GM04504 (cell line): ENCODE measurements around the gene AFG1L.
"Not testable (repeated sequence)": the region's sequence is repeated elsewhere in the genome, so short reads cannot be mapped to it uniquely, and the experiment has no call there.

ENCODE experiments used
- DNase-seq: peaks from one replicate; pipeline ENCODE4 v3.0.0-alpha.2; 2012; ENCODE audit warnings: low read depth

Gene AFG1L

DNA sequence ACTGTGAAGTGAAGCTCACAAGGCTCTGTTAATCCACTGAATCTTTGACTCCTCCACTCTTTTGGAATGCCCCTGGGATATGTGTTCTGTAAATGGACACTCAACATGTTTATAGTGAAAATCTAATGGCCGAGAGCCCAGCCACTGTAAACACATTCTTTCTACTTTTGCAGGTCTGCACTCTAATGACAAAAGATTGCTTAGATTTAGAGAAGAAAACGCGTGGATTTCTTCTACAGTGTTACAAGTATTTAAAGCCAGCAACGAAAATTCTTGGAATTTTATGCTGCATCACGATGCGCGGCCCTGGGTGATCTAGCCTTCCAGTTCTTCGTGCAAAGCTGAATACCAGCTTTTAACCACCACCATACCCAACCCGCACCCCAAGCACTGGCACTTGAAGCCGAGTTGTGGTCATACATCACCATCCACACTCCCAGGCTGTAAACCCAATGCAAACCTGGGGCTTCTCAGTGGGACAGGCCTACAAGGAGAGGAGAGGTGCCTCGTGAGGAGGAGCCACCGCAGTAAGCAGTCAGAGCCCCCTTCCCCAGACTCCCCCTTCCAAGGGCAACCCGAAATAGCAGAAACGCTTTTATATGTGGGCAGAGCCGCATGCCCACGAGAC lies 262.1 kb downstream of the AFG1L start:
- DNase-seq, result no peak

- peak; percentile 32 for DNase-seq
Observed at GRCh38 chr6:108557494-108558371, 262.9 kb downstream of the AFG1L start.

GRCh38 chr6:108558372-108559096 lies 263.7 kb downstream of the AFG1L start:
- peak; percentile 96 for DNase-seq

DNA sequence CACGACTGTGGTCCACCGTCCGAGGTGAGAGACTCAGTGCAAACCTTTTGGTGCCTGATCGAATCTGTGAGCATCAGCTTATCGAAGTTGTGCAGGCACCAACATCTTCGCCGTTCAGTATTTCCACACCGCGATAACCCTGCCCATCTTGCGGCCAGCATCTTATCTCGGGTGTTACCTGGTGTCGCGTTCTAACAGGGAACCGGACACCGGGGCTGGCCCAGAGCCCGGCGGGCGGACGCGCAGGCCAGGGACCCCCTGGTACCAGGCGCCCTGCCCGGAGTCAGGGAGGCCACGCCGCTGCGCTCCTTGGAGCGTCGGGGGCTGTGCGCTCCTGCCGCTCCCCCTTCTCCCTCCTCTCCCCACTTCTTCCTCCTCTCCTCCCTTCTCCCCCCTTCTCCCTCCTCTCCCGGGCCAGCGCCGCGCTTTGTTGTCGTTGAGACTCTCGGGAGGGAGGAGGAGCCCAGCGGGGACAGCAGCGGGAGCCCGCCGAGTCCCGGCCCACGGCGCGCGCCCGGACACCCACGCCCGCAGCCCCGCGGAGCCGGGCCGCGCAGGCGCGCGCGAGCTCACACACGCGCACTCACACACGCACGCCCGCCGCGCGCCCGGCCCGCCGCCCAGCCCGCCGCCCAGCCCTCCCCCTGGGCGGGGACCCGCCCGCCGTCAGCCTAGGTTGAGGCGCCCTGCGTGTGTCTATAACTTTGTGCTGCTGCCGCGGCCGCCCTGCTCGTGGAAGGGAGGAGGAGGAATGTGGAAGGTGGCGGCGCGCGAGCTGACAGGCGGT lies 264.4 kb downstream of the AFG1L start:
- DNase-seq, result peak; percentile 72

- peak; percentile 59 for DNase-seq
Observed at GRCh38 chr6:108559884-108560462, 265.1 kb downstream of the AFG1L start.

- DNase-seq, result peak; percentile 67
Observed at GRCh38 chr6:108560463-108561308, 265.8 kb downstream of the AFG1L start, which contains the start of gene FOXO3. FOXO3 (plus strand) TSS chr6:108560917; CDS start chr6:108561209, 292 bp downstream.

- not testable (repeated sequence) for DNase-seq
Observed at GRCh38 chr6:108561309-108561647, 266.4 kb downstream of the AFG1L start.

DNA sequence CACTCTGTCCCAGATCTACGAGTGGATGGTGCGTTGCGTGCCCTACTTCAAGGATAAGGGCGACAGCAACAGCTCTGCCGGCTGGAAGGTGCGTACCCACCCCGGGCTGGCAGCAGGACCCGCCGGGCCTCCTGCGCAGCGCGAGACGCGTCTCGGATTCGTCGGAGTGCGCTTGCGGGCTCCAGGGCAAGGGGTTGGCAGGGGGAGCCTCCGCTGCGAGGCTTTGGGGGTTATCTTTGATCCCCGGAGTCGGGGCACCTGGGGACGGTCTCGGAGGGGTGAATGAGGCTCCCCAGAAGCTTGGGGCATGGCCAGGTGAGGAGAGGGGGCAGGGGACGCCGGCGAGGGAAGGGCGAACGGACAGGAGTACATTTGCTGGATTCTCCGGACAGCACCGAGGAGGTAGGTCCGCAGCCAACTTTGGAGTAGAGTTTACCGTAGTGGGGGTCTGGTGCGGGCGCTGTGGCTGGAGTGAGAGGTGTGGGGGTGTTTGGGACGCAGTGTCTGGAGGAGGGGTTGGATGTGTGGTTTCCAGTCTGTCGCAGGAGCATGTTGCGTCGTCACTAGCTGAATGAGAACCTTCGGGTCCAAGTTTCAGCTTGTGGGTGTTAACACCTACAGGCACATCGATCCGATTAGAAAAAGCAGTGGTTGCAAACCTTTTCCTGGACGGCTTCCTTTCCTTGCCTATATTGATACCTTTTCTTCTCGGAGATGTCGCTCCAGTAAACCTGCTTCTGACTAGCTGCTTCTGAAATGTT lies 267.1 kb downstream of the AFG1L start:
- DNase-seq, result no peak

DNA sequence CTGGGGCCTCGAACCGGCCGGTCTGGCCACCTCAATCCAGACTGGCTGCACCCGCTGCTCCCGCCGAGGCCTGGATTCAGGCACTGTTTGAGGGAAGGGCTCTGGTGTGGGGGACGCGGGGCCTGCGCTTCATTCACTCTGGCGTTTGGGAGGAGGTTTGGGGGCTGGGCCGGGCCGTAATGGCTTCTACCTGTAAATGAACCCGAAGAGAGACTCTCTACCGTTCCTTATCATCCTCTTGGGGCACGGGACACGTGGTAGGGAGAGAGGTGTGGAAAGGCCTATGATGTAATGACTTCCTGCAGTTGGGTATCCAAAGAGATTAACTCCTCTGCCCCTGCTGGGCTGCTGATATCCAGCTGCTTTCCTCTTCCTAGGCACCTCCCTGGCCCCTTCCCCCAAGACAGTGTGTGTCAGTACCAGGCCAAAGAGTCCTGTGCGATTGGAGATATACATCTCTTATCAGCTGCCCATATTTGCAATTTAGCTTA lies 267.7 kb downstream of the AFG1L start:
- peak; percentile 42 for DNase-seq

DNA sequence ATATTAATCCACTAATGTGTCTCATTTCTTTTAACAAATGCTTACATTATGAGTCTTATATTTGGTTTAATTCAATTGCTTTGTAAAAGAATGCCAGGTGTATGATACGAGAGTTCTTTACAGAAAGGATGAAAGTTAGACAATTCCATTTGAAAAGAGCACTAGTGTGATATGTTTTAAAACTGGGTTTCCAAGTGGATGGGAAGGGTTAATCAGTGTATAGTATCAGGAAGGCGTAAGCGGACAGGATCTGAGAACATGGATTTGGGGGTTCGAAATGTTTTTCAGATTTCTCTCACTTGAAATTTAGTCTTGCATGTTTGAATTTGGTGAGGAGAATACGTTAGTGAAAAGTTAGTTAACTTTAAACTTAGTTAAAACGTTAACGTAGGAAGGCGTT lies 268.4 kb downstream of the AFG1L start:
- no peak for DNase-seq

DNA sequence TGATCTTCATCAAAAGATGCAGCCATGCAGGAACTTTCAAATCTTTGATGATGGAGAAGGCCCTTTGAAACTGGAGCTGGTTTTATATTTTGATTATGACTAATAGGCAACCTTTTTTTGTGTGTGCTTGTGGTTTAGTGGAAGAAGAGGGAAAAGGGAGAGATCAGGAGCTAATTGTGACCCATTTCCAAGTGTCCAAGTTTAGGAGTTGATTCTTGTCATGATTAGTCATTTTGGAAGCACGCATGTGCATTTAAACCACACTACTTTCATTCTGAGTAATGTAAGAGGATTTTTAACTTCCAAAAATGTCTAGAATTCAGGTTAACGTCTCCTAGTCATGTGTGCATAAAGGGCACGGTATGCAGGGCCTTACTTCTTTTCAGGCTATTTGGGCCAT lies 269.3 kb downstream of the AFG1L start:
- peak; percentile 86 for DNase-seq

DNA sequence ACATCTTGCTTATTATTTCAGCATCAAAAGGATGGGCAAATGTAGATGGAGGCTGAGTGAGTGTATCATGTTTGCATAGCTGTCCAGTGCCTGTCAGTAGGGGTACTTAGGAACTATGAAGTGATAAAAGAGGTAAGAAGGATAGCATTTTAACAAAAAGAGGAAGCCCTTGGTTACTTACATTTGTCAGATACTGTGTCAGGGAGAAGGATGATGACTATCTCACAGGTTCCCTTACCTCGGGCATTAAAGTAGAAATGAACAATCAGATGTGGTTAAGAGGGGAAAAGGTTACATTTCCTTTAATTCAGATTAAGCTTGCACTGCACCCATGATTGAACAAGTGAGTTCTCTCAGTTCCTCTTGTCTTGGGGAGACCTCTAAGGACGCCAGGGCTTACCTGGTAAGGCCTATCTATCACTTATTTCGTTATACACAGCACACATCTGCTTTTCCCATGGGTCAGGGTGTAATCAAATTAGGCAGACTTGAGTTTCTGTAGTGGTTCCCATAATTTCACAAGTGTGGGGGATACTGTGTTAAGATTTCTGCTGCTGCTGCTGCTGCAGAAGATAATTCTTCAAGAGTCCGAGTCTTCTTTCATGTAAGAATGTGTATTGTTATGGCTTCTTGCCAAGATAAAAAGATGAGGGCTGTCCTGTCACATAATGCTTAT lies 270.4 kb downstream of the AFG1L start:
- DNase-seq, result no peak

GRCh38 chr6:108565893-108566292 lies 271.0 kb downstream of the AFG1L start:
- peak; percentile 85 for DNase-seq

DNA sequence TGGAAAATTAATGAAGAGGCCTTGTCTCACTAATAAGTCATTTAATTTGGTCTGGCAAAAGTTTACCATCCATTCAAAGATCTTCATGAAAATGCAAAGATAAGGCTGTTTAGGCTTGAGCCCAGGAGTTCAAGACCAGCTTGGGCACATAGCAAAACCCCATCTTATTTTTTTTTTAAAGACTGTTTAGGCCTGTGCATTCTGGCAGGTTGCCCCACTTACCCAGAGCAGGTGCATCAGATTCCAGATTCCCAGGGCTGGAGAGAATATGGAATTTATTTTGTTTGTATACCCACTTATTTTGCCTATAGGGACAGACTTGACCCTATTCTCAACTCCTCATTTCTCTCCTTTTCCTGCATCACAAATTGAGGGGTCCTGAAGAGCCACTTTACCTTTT lies 271.6 kb downstream of the AFG1L start:
- DNase-seq, result no peak

GRCh38 chr6:108568101-108568500 lies 273.2 kb downstream of the AFG1L start:
- no peak for DNase-seq

- DNase-seq, result no peak
Observed at GRCh38 chr6:108568551-108569305, 273.9 kb downstream of the AFG1L start.

DNA sequence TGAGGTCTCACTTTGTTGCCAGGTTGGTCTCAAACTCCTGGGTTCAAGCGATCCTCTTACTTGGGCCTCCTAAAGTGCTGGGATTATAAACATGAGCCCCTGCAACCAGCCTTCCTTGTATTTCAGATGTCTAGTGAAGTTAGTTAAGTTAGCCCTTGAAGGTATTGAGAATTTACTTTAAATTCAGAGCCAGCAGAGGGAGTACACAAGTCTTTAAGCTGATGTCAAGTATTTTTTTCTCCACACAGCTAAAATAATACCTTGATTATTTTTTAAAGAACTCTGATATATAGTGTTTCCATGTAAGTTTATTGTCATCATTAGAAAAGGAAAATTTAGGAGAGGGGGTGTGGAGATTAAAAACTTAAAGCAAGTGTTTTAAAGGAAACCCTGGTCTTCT lies 275.7 kb downstream of the AFG1L start:
- DNase-seq, result no peak

GRCh38 chr6:108574457-108575141 lies 279.7 kb downstream of the AFG1L start:
- no peak for DNase-seq
